A673 (cell line): ENCODE measurements around the gene CABP4.

Source experiments
- CTCF ChIP-seq: fragments of 300-800, 200-600 bp; sonication (generic); conservative IDR thresholded peaks from 2 replicates; pipeline ENCODE4 v1.5.1; 2017; ENCODE audit warnings: low read depth, mild to moderate bottlenecking, antibody characterized with exemption, low read length, moderate library complexity, mixed read lengths
- EZH2 ChIP-seq: fragments of 200-600 bp; sonication (generic); IDR thresholded peaks from 2 replicates; pipeline ENCODE4 v1.6.1; 2017; ENCODE audit warnings: borderline replicate concordance, low read depth, mild to moderate bottlenecking, mixed read lengths, antibody characterized with exemption, low read length; ENCODE audit not compliant: poor library complexity, severe bottlenecking

DNA sequence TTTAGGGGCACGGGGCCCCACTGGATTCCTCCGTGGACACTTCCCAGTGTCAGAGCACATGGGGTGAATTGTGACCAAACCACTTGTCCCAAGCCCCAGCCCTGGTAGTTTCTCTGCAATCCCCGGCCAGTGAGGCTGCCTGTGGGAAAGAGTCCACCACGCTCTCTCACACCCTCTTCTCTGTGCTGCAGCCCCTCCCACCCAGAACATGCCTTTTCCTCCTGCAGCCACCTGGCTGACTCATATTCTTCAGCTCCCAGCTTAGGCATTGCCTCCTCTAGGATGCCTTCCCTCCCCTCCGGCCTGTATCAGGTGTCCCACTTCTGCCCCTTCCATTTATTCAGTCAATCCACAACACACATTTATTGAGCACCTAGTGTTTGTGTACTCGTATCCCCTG, 32.3 kb upstream of the CABP4 start:
- TF ChIP-seq CTCF (no peak), EZH2 (no peak)
